Upper lobe of left lung (tissue), 4 donors: ENCODE measurements around the gene BAIAP2L1.

Source experiments
- CTCF ChIP-seq, 6 experiments: fragments of 450-650 bp in 4 of 6; fragments of 200-600 bp in 2 of 6; sonication (generic) in 2 of 6; IDR thresholded peaks; one replicate each; pipeline ENCODE4 v1.5.1; 2016 to 2019; ENCODE audit warnings: antibody characterized with exemption in 6 of 6
- EP300 ChIP-seq, 4 donors: sonication (generic); formaldehyde crosslinking; IDR thresholded peaks; one replicate each; pipeline ENCODE4 v1.5.1; 2017; ENCODE audit warnings: antibody characterized with exemption in 4 of 4, control low read depth in 2 of 4
- POLR2A ChIP-seq, 4 donors: fragments of 450-650 bp; IDR thresholded peaks; one replicate each; pipeline ENCODE4 v1.5.1; 2016 to 2017; ENCODE audit warnings: antibody characterized with exemption in 4 of 4, mild to moderate bottlenecking in 2 of 4
- POLR2AphosphoS5 ChIP-seq, 2 donors: sonication (generic); formaldehyde crosslinking; IDR thresholded peaks; one replicate each; pipeline ENCODE4 v1.5.1; 2017; ENCODE audit warnings: antibody characterized with exemption in 2 of 2

- TF ChIP-seq CTCF (IDR thresholded peaks at IDR 0.05) (no peak), POLR2AphosphoS5 (IDR thresholded peaks at IDR 0.05) (no peak), POLR2A (IDR thresholded peaks at IDR 0.05) (no peak), EP300 (IDR thresholded peaks at IDR 0.05) (no peak)
Measured at GRCh38 chr7:98324782-98325181, 76.1 kb downstream of the BAIAP2L1 start.
